Medulla oblongata (tissue), 1 donor: ENCODE measurements around the gene TMX4.
"Not testable (repeated sequence)": the region's sequence is repeated elsewhere in the genome, so short reads cannot be mapped to it uniquely, and the experiment has no call there.

Experiments
- DNase-seq: peaks from one replicate; pipeline ENCODE4 v3.0.0-alpha.2; 2015; ENCODE audit errors: extremely low spot score

The TMX4 gene

GRCh38 chr20:7967199-7967844 lies 52.2 kb downstream of the TMX4 start:
- DNase-seq: no peak

- DNase-seq: no peak
Measured at GRCh38 chr20:7966176-7966575, 53.4 kb downstream of the TMX4 start.

GRCh38 chr20:7959484-7959883 lies 60.1 kb downstream of the TMX4 start:
- DNase-seq: no peak

- not testable (repeated sequence) for DNase-seq
Measured at GRCh38 chr20:7956561-7956960, 63.0 kb downstream of the TMX4 start.

GRCh38 chr20:7950387-7950786 lies 69.2 kb downstream of the TMX4 start:
- DNase-seq: no peak

- no peak for DNase-seq
Measured at GRCh38 chr20:7943891-7944290, 75.7 kb downstream of the TMX4 start.

- DNase-seq: no peak
Measured at GRCh38 chr20:7940341-7940740, 79.2 kb downstream of the TMX4 start, which contains the start of gene HAO1. TSS of gene HAO1 (minus strand) at chr20:7940458. CDS start at chr20:7940422, 36 bp downstream.

GRCh38 chr20:7939663-7940062 lies 79.9 kb downstream of the TMX4 start:
- no peak for DNase-seq

- DNase-seq: no peak
Measured at GRCh38 chr20:7938058-7938457, 81.5 kb downstream of the TMX4 start.

- DNase-seq: no peak
Measured at GRCh38 chr20:7937328-7937727, 82.2 kb downstream of the TMX4 start.

GRCh38 chr20:7935027-7935551 lies 84.5 kb downstream of the TMX4 start:
- no peak for DNase-seq

GRCh38 chr20:7933346-7933745 lies 86.2 kb downstream of the TMX4 start:
- DNase-seq: no peak

- DNase-seq: no peak
Measured at GRCh38 chr20:7930343-7930742, 89.2 kb downstream of the TMX4 start.
